Measurements from ENCODE around the gene CSTB. TPM values are rescaled to one million over a fixed set of nuclear protein-coding genes. Genes with fewer than 3 reads are reported as not detected.

The CSTB gene
- total RNA-seq, 1 donor from 2014 or later: 4.9 TPM

DNA sequence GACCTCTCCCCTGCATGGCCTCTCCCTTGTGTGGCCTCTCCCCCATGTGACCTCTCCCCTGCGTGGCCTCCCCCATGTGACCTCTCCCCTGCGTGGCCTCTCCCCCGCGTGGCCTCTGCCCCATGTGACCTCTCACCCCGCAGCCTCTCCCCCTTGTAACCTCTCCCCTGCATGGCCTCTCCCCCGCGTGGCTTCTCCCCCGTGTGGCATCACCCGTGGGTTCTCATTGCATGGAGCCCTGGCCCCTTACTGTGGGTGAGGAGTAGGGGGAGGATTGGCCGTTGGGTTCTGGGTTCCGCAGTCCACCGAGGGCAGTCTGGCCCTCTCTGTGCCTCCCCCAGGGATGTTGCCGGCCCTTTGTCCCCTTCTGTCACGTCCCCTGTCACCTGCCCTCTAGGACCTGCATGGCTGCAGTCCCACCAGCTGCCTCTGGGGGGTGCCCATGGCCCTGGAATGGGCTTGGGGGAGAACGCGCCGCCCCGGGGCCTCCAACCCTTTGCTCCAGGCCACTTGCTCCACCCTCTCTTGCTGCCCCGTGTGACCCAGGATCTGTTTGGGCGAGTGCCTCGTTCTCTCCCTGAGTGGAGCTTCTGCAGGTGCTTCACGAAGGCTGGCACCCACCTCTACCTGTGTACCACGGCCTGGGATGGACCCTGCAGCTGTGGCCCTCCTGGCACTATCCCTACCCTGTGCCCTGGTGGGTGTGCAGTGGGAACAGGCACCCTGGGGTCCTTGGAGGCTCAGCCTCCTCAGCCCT is 34.6 kb upstream of the CSTB start:
- peak; percentile 19 for DNase-seq (ENCODE audit: low read depth)

DNA sequence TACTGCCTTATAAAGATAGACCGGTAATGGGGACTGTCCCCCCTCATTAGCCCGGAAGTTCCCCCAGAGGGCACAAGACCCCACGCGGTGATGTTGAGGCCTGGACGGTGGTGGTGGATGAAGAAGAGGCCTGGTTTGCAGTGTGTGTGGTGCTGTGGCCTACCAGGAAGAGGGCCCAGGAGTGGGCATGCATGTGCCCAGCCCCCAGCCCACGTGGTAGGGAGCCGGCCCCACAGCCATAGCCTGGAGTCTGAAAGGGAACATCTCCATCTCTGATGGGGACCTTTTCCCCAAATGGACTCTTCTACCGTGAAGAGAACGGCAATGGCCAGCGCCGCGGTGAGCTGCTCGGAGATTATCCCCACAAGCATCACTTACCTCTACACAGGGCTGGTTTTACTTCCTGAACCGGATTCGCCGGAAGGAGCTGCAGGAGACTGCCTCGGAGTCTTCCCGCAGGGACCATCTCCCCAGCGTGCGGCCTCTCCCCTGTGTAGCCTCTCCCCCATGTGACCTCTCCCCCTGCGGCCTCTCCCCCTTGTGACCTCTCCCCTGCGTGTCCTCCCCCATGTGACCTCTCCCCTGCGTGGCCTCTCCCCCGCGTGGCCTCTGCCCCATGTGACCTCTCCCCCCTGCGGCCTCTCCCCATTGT is 33.9 kb upstream of the CSTB start:
- DNase-seq (ENCODE audit: low read depth): no peak

DNA sequence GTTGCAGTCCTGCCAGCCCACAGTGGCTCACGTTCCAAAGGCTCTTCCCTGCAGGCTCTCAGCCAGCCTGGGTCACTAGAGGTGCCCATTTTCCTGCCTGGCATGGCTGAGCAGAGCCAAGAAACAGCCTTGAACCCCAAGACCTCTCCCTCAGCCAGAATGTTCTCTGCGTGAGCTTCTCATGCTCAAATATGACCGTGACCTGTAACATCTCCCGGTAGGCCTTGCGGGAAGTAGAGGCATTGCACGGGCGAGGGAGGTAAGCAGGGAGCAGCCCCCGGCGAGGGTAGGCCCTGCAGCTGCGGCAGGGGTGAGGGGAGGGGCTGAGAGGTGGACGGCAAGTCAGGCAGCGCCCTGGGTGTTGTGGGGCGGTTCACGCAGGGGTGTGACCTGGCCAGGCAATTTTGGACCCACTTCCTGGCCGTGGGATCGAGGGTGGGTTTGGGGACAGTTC is 33.3 kb upstream of the CSTB start:
- no peak for DNase-seq (ENCODE audit: low read depth)

DNA sequence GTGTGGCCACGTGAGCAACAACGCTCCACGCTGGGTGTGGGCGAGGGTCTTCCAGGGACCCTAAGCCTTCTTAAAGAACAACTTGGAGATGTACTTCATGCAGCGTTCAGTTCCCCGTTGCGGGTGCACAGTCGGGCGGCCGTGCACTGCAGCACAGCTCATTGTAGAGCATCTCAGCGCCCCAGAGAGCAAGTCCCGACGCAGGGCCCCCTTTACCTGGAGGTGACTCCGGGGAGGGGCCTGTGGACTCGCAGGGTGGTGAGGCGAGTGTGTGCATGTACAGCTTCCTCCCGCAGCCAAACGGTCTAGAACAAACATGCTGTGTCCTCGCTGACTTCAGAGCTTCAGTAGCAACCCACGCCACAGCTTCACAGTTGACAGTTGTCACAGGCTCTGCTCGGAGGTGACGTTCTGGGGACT is 32.7 kb upstream of the CSTB start:
- no peak for DNase-seq (ENCODE audit: low read depth)

DNA sequence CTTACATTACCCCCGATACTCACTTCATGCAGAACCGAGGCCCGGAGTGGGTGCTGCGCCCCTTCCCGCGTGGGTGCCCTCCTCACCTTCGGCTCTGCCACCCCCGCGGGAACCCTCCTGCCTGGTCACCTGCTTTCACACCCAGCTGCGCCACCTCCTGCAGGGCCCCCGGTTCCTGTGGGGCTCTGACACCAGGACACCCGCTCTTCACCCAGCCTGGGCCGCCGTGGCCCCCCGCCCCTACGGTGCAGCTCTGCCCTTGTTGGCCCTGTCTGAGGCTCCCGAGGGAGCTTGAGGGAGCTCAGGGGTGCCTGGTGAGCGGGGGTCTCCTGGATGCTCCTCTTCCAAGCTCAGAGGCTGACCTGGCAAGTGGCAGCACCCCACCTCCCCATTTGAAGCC is 32.3 kb upstream of the CSTB start:
- DNase-seq (ENCODE audit: low read depth): no peak

DNA sequence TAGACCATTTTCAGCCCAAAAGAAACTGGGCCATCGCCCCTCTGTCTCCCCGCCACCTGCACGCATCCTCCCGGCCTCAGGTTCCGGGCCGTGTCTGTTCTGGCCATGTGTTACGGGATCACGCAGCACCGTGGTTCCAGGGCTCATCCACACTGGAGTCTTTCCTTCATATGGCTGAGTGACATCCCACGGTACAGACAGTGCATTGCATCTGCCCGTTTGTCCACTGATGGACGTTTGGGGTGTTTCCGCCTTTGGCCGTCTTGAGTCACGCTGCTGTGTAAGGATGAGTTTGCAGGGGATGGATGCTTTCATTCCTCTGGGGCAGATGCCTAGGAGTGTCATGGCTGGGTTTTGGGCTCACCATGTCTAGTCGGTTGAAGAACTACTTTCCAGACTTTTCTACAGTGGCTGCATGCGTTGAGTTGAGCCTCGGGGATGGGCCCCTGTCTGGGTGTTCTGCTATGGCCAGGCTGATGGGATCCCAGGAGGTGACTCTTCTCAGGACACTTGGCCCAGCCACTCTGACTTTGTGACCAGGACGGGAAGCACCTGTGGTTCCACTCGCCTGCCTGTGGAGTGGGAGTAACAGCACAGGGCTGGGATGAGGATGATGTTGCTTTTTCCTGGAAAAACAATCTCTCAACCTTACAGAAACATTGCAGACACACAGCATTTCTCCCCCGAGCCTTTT is 30.1 kb upstream of the CSTB start:
- no peak for DNase-seq (ENCODE audit: low read depth)

DNA sequence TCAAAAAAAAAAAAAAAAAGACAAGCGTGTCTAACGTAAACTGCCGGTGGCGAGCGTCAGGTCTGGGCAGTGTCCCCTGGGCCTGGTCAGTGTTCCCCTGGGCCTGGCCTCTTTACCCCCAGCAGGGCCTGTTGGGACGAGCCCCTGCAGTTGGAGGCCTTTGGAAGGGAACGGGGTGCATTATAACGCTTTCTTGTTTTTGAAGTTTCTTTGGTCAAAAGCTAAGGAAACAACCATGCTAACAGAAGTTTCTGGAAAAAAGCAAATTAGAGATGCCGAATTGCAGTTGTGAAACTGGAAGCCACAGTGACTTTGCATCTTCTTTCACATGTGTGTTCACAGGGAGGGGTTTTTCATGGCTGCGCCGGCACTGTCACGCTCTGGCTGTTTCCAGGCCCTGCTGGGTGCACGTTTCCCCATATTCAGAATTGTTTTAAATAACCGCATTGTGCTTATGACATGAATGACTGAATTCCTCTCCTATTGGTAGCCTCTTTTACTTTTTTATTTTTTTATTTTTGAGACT is 29.2 kb upstream of the CSTB start:
- no peak for DNase-seq (ENCODE audit: low read depth)

DNA sequence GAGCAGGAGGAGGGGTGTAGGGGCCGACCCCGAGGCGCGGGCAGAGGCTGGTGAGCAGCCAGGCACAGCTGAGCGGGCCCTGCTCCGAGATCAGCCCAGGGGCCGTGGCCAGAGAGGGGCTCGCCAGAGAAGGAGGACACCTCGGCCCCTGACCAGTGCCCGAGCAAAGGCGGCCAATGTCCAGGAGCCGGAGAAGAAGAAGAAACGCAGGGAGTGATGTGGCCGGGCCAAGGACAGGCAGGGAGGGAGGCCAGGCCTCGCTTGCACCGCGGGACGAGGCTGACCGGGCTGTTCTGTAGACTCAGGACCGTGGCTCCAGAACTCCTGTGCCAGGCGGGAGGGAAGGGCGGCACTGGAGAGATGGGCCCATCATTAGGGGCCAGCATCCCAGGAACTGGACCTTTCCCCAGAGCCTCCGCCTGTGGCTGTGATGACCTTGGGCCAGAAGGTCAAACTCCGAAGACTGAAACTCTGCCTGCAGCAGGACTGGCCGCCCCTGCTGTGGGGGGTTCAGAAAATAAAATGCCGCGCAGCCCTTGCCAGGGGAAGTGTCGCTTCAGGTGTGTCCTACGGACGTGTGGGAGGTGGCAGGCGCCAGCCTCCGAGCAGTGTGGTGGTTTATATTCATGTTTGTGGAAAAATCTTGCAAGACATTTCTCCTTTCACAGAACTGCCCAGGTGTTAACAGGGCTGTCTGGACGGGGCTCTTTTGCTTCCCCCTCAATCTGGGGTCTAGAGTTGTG is 27.6 kb upstream of the CSTB start:
- no peak for DNase-seq (ENCODE audit: low read depth)

DNA sequence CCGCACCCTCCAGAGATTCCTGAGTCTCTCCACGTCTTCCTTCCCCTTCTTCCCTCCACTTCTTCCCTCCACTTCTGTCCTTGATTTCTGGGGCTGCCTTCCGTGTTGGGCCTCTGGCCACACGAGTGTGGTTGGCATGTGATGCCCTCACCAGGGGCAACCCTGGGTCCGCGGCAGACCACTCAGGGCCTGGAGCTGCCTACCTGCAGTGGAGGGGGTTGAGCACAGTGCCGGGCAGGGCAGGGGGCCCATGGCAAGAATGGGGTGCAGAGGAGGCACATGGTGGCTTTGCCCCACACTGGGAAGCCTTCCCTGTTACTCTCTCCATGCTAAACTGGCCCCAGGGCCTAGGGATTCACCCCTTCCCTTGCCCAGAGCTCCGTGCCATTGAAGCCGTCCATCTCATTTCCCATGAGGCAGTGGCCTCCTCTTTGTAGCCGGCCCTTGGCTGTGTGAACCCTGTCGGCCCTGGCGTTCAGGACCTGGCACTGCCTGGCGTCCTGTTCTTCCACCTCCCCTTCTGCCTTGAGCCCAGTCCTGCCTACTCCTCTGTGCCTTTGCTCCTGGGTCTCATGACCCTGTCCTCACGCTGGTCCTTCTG is 26.7 kb upstream of the CSTB start:
- no peak for DNase-seq (ENCODE audit: low read depth)

DNA sequence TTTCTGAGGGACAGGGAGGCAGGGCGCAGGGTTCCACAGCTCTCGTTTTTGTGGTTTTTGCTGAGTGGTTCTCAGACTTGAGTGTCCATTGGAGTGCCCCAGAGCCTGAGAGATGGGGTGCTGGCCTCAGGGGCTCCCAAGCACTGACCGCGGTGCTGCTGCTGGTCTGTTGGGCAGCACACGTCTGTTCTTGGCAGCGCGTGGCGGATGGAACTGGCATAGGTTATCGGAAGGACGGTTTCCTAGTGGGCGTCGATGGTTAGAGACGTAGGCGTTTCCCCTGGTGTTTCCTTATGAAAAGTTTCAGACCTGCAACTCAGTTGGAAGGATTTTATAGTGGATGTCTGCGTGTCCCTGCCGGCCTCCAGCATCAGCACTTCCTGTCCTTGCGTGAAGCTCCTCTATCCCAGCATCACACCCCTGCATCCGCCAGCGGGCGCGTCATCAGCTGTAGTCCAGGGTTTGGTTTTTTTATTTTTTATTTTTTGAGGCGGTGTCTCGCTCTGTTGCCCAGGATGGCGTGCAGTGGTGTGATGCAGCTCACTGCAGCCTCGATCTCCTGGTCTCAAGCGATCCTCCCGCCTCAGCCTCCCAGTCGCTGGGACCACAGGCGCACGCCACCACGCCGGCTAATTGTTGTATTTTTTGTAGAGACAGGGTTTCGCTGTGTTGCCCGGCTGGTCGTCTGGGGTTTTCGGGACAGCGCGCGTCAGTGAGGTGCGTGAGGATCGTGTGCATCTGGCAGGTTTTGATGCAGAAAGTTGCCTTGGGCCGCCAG is 25.1 kb upstream of the CSTB start:
- no peak for DNase-seq (ENCODE audit: low read depth)

DNA sequence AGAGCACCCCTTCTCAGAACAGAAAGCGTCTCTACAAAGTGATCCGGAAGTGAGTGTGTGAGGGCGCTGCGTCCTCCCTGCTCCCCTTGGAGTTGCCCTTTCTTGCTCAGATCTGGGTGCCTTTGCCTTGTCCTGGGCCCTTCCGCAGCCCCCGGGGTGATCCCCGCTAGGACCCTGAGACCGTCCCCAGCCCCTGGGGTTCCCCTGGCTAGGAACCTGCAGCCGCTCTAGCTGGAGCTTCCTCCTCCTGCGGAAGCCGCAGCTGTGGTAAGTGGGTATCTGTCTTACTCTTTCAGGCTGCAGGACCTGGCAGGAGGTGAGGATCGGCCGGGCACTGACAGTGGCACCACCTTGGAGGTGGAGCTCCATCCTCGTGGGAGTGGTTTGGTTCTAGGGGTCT is 24.5 kb upstream of the CSTB start:
- no peak for DNase-seq (ENCODE audit: low read depth)

DNA sequence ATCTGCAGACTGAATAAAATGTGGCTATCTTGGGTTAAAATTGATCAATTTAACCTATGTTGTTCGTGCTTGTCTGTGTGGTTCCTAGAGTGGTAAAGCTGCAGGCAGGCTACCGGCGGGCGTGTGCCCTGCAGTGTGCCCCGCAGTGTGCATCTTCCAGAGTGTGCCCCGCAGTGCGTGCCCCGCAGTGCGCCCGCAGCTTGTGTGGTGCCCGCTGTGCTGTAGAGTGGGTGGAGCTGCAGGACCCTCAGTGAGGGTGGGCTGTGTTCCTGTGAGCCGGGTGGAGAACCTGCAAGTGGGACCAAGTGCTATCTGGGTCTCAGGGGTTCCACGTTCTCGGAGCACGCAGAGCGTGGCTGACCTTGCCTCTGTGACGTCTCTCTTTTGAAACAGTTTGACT is 24.0 kb upstream of the CSTB start:
- no peak for DNase-seq (ENCODE audit: low read depth)

DNA sequence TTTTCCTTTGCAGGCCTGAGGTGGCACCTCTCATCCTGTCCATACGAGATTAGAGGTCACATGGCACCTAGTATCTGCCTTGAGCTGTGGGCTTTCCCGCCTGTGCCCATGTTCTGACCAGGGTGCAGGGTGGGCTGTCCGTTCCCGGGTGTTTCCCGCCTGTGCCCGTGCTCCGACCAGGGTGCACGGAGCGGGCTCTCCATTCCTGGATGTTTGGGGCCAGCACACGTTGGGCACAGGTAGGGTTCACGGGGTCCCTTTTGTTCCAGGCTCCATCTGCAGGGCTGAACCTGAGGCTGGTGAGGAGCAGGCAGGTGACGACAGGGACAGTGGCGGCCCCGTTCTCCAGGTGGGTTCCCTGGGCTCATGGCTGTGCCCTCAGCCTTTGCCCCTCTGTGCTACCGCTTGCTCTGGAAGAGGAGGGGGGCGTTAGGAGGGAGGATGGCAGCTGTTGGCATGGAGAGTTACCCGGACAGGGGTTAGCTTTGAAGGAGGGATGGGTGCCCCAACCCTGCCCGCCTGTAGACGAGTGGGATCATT is 23.3 kb upstream of the CSTB start:
- DNase-seq (ENCODE audit: low read depth): no peak

DNA sequence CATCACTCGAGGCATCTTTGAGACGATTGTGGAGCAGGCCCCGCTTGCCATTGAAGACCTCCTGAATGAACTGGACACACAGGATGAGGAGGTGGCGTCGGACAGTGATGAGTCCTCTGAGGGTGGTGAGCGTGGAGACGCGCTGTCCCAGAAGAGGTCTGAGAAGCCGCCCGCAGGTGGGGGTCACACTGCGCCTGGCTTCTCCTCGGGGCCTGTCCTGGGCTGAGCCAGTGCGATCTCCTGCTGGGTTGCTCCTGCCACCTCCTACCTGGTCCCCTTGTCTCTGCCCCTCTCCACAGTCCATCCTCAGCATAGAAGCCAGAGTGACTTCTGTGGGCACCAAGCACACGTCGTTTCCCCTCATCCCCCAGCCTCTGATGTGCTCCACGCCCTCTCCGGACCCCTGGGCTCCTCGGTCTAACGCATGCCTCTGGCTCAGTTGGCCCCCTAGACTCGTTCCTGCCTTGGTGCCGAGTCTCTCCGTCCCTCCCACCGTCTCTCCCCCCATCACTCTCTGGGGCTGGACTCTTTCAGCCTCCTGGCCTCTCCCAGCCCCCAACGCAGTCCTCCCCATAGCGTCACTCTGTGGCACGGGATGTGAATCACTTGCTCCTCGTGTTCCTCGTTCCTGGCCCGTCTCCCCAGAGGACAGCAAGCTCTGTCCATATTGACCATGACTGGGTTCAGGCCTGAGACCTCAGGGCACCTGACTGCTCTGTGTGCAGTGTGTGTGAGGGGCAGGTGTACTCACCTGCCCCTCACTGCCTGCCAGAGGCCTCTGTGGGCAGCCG is 22.0 kb upstream of the CSTB start:
- no peak for DNase-seq (ENCODE audit: low read depth)

DNA sequence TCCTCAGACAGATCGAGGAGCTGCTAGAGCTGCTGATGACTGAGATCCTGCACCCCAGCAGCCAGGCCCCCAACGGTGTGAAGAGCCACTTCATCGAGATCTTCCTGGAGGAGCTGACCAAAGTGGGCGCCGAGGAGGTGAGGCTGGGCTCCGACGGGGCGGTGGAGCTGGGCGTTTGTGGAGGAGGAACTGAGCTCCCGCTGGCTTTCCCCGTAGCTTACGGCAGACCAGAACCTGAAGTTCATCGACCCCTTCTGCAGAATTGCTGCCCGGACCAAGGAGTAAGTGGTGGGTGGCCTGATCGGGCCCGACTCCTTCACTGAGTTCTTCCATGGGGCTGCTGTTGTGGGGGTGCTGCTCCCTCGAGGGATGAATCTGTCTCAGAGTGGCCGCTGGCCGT is 21.3 kb upstream of the CSTB start:
- no peak for DNase-seq (ENCODE audit: low read depth)

DNA sequence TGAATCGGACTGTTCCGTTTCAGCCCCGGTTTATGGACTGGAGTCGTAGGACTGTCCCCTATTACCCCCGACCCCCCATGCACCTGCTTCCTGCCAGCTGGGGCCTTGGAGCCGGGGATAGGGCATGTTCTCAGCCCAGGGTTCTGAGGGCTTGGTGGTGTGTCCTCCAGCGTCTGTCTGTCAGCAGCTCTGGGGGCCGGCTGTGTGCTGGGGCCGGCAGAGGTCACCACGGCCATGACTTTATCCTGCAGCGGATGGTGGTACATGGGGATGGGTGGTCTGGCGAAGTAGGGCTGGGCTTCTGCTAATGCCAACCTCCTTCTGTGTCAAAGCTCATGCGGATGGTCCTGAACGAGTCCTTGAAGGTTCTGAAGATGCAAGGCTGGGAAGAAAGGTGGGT is 18.7 kb upstream of the CSTB start:
- no peak for DNase-seq (ENCODE audit: low read depth)

DNA sequence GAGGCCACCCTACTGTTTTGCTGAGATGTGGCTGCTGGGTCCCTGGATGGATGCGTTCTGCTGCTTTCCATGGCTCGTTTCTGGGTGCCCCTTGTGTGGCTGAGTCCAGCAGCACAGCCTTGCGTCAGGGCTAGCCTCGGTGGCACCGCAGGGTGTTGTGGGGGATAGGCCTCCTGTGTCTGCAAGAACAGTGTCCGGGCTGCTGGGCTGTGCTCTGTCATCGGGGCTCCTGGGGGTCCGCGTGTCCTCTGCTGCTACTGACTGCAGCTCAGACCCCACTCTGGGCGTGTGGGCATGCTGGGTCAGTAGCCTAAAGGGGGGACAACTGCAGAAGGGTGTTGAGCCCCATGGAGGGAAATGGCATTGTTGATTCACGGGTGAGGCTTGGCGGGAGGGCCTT is 18.2 kb upstream of the CSTB start:
- DNase-seq (ENCODE audit: low read depth): no peak

DNA sequence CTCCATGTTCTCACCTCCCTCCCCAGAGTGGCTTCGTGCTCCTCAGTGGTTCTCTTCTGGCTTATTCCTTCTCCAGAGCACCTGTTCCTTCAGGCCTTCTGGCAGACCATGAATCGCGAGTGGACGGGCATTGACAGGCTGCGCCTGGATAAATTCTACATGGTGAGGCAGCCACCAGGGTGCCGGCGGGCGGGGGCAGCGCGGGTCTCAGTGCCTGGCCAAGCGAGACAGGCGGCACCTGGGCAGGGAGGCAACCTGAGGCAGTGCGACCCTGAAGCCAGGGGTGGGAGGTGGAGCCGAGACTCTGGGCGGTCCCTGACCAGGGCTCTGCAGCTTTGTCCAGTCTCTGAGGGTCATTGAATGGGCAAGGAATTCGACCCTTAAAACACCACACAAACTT is 17.1 kb upstream of the CSTB start:
- no peak for DNase-seq (ENCODE audit: low read depth)

DNA sequence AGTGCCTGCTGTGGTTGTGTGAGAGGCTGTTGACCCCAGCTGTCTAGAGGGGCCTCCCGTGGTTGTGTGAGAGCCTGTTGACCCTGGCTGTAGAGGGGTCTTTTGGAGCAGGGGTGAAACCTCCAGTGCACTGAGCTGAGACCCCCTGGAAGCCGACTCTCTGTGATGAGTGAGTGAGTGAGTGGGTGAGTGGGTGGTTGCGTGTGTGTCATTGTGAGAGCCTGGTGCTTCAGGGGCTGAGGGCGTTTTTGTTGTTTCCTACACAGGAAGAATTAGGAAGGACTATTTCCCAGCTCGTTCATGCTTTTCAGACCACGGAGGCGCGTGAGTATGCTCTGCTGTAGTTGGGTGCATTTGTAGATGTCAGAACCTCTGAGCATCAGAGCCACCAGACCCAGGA is 16.3 kb upstream of the CSTB start:
- no peak for DNase-seq (ENCODE audit: low read depth)

DNA sequence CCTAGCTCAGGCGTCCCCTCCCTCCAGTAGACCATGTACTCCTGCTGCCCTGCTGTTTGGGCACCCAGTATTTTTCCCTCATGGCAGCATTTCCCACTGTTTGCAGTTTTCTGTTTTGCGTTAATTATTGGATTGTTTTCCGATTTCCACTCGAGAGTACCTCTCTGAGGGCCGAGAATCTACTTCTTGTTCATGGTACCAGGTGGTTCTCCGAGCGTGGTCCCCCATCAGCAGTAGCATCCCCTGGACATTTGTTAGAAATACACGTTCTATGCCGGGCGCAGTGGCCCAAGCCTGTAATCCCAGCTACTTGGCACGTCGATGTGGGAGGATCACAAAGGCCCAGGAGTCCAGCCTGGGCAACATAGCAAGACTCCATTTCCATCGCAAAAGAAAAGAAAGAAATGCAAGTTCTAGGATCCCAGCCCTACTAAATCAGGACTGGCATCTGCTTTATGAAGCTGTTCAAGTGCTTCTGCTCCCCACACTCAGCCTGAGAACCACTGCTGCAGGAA is 14.0 kb upstream of the CSTB start:
- no peak for DNase-seq (ENCODE audit: low read depth)

Measured in renal cortical epithelial cell (primary cell).